ENCODE measurements around the gene HCFC1.

- TF ChIP-seq CTCF (IDR thresholded peaks at IDR 0.05): no peak
- no peak for TF ChIP-seq EP300 (IDR thresholded peaks at IDR 0.05)
- TF ChIP-seq POLR2A (IDR thresholded peaks at IDR 0.05): no peak
Observed at GRCh38 chrX:153930011-153930910, 41.4 kb downstream of the HCFC1 start.

All from ovary (tissue), 3 donors.